K562 (cell line): ENCODE data around the gene SLAMF9. TPM values are rescaled to one million over a fixed set of nuclear protein-coding genes. Genes with fewer than 3 reads are reported as not detected.

ENCODE experiments used
- ATAC-seq: fragments of 200-7000 bp; cut with Tn5 transposase; 3 replicates; pipeline ENCODE4 v1.9.1; 2020; ENCODE audit warnings: moderate library complexity
- BruUV-seq: library from RNA; stranded (reverse); fragments of 400-500 nt; replicated peaks from 2 replicates; lab custom pipeline; 2021; lab: Mats Ljungman, UMichigan
- CTCF ChIA-PET: fragments of 300-600 bp; formaldehyde crosslinking; extraction: SDS; loops from one replicate; lab custom pipeline; 2021; ENCODE audit warnings: low intra/inter-chr PET ratio; lab: Yijun Ruan, JAX
- POLR2A ChIA-PET: fragments of 300-600, 350-650 bp; sonication (Branson Sonifier 250); formaldehyde crosslinking; extraction: SDS; loops from one replicate; lab custom pipeline; 2021; ENCODE audit warnings: antibody characterized with exemption, inconsistent platforms; lab: Yijun Ruan, JAX
- DNase-seq, 4 experiments: peaks; one replicate each; pipeline versions ENCODE4 v3.0.0 to v3.0.0-alpha.2; 2011 to 2018; ENCODE audit warnings: low spot score in 3 of 4, mixed read lengths in 3 of 4; ENCODE audit errors: extremely low read depth in 1 of 4
- FAIRE-seq: peaks from 2 replicates; lab custom pipeline; 2011; peaks lifted over from hg19 to GRCh38; lab: Jason Lieb, UNC
- H2AFZ ChIP-seq: 2 replicates; pipeline ENCODE4 v1.6.0; 2011; ENCODE audit warnings: low read depth, low read length, control low read depth, inconsistent platforms
- H3K27ac ChIP-seq: fragments of 200-600 bp; 3 replicates; pipeline ENCODE4 v1.8.0; 2011; ENCODE audit warnings: low read depth, mild to moderate bottlenecking, control low read depth, inconsistent platforms, low read length, moderate library complexity, mixed read lengths; ENCODE audit errors: extremely low read depth
- H3K27me3 ChIP-seq, 2 experiments: fragments of 300-600 bp in 1 of 2; 2 replicates in 1 of 2; 3 replicates in 1 of 2; pipeline versions ENCODE4 v1.6.0 to v1.8.0; 2011; ENCODE audit warnings: inconsistent platforms in 2 of 2, low read length in 2 of 2, mild to moderate bottlenecking in 1 of 2, mixed read lengths in 1 of 2, moderate library complexity in 1 of 2; ENCODE audit not compliant: control insufficient read depth in 2 of 2, insufficient read depth in 2 of 2
- H3K36me3 ChIP-seq: fragments of 300-600 bp; 3 replicates; pipeline ENCODE4 v1.8.0; 2011; ENCODE audit warnings: mild to moderate bottlenecking, low read length, inconsistent platforms; ENCODE audit not compliant: control insufficient read depth, insufficient read depth
- H3K4me1 ChIP-seq, 2 experiments: fragments of 200-600 bp in 1 of 2; replicated peaks in 1 of 2; 2 replicates in 1 of 2; 3 replicates in 1 of 2; pipeline versions ENCODE4 v1.5.1 to v1.8.0; 2011; ENCODE audit warnings: inconsistent platforms in 2 of 2, low read length in 2 of 2, mild to moderate bottlenecking in 1 of 2, mixed read lengths in 1 of 2, moderate library complexity in 1 of 2; ENCODE audit not compliant: control insufficient read depth in 2 of 2, insufficient read depth in 2 of 2
- H3K4me2 ChIP-seq: 2 replicates; pipeline ENCODE4 v1.6.1; 2011; ENCODE audit warnings: low read length, control low read depth, inconsistent platforms, mixed read lengths; ENCODE audit not compliant: insufficient read depth
- H3K4me3 ChIP-seq: fragments of 200-600 bp; sonication (generic), shearing (Covaris generic); 2 replicates; pipeline ENCODE4 v1.5.1; 2016; ENCODE audit warnings: control low read depth, inconsistent platforms
- H3K79me2 ChIP-seq: fragments of 200-600 bp; 3 replicates; pipeline ENCODE4 v1.8.0; 2011; ENCODE audit warnings: low read length, inconsistent platforms; ENCODE audit not compliant: control insufficient read depth, insufficient read depth
- H3K9ac ChIP-seq, 2 experiments: 2 replicates each; pipeline versions ENCODE4 v1.6.0 to v1.6.1; 2011; ENCODE audit warnings: low read depth in 2 of 2, low read length in 2 of 2, control low read depth in 1 of 2, inconsistent platforms in 1 of 2, mild to moderate bottlenecking in 1 of 2, mixed read lengths in 1 of 2; ENCODE audit not compliant: insufficient read depth in 1 of 2
- H3K9me1 ChIP-seq: one replicate; pipeline ENCODE4 v1.6.0; 2011; ENCODE audit warnings: inconsistent platforms, mild to moderate bottlenecking, low read length, moderate library complexity; ENCODE audit not compliant: control insufficient read depth, insufficient read depth
- H3K9me3 ChIP-seq: replicated peaks from 2 replicates; pipeline ENCODE4 v1.5.1; 2011; ENCODE audit warnings: low read depth, low read length, inconsistent platforms; ENCODE audit not compliant: control insufficient read depth, insufficient read depth
- H4K20me1 ChIP-seq: replicated peaks from 2 replicates; pipeline ENCODE4 v1.6.1; 2011; ENCODE audit warnings: low read length, inconsistent platforms, mixed read lengths; ENCODE audit not compliant: control insufficient read depth, insufficient read depth
- CBFA2T3 ChIP-seq: fragments of 450-650 bp; IDR thresholded peaks from 2 replicates; pipeline ENCODE4 v1.6.1; 2017
- FOXP4 ChIP-seq: sonication (generic); formaldehyde crosslinking; IDR thresholded peaks from 2 replicates; pipeline ENCODE4 v1.8.0; 2022; ENCODE audit warnings: mild to moderate bottlenecking, missing genetic modification reagents, borderline replicate concordance
- RFX7 ChIP-seq: fragments of 250-450 bp; sonication (Bioruptor Pico); IDR thresholded peaks from 2 replicates; pipeline ENCODE4 v1.5.1; 2021; ENCODE audit warnings: mild to moderate bottlenecking
- TAF9B ChIP-seq: fragments of 450-650 bp; IDR thresholded peaks from 2 replicates; pipeline ENCODE4 v1.6.1; 2018; ENCODE audit warnings: mild to moderate bottlenecking; ENCODE audit not compliant: partially characterized antibody
- TARDBP ChIP-seq: fragments of 450-650 bp; IDR thresholded peaks from 2 replicates; pipeline ENCODE4 v1.6.1; 2016
- ZNF253 ChIP-seq: fragments of 250-450 bp; sonication (Bioruptor Pico); conservative IDR thresholded peaks from 2 replicates; pipeline ENCODE4 v1.6.1; 2021; ENCODE audit warnings: mild to moderate bottlenecking
- ZNF324 ChIP-seq: fragments of 250-450 bp; sonication (Bioruptor Pico); IDR thresholded peaks from 2 replicates; pipeline ENCODE4 v1.4.0; 2020; ENCODE audit warnings: mild to moderate bottlenecking
- WGBS: fragments of 100-300 bp; shearing (Covaris generic); methylation state at CpG from one replicate; pipeline ENCODE4 v1.1.6; 2016; ENCODE audit warnings: low coverage, mixed read lengths; ENCODE audit not compliant: insufficient coverage; ENCODE audit errors: missing lambda C conversion rate; 5-methylcytosine and 5-hydroxymethylcytosine counted together
- in situ Hi-C: fragments of 300-500 bp; cut with MboI; formaldehyde crosslinking; loops from 4 replicates; pipeline ENCODE4 v1.15.0; 2018; ENCODE audit warnings: inconsistent platforms, mixed read lengths
- intact Hi-C: fragments of 100-400 bp; cut with micrococcal nuclease; formaldehyde crosslinking; loops from 2 replicates; pipeline ENCODE4 v1.14.2; 2022
- polyA plus RNA-seq, 8 experiments: library from polyadenylated mRNA; depleted of rRNA in 4 of 8; stranded (reverse) in 5 of 8; unstranded in 3 of 8; fragments of >200 nt; fragmentation: Nextera tagmentation in 2 of 8; fragmentation: Illumina TruSeq in 1 of 8; extraction: Ambion mirVana in 2 of 8; extraction: Trizol in 1 of 8; gene quantifications; 2 replicates each; pipeline versions ENCODE4 v1.2.1 to v1.2.3, GENCODE V29; 2011 to 2014; ENCODE audit warnings: inconsistent platforms in 1 of 8, missing spikeins in 1 of 8
- total RNA-seq, 7 experiments: library from RNA; depleted of rRNA in 6 of 7; stranded (reverse); fragments of >200 nt in 6 of 7; fragmentation: Illumina TruSeq in 2 of 7; extraction: Trizol in 2 of 7; gene quantifications; 2 replicates each; pipeline versions ENCODE4 v1.2.1 to v1.2.3, GENCODE V29; 2011 to 2021; ENCODE audit warnings: low replicate concordance in 1 of 7
- TF ChIP-seq, protein P1 (sequence below): fragments of 250-450 bp; sonication (Bioruptor Pico); IDR thresholded peaks from 2 replicates; pipeline ENCODE4 v1.8.0; 2022; ENCODE audit warnings: inconsistent platforms, mild to moderate bottlenecking, moderate library complexity, borderline replicate concordance
- TF ChIP-seq, protein P2 (sequence below): IDR thresholded peaks from 2 replicates; pipeline ENCODE4 v1.6.1; 2011; ENCODE audit warnings: borderline replicate concordance, low read depth, mild to moderate bottlenecking, moderate library complexity, low read length; ENCODE audit not compliant: insufficient read depth, poor library complexity, severe bottlenecking

SLAMF9 gene
- total and polyA plus RNA-seq, 9 of the 15 experiments (the other 6 are each of a cell fraction or from before 2014, with no cell fraction given): 0.13 to 0.21 TPM; not detected in 7

DNA sequence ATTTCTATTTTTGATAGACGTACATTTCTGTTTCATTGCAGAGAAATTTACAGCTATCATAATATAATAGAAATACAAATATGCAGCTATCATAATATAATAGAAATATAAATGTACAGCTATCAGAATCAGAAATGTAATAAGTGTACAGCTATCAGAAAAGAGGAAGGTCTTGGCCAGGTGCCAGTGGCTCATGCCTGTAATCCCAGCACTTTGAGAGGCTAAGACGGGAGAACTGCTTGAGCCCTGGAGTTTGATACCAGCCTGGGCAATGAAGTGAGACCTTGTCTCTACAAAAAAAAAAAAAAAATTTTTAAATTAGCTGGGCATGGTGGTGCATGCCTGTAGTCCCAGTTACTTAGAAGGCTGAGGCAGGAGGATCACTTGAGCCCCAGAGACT, 39.9 kb upstream of the SLAMF9 start:
- no peaks in the 10 kb centered on the region for H3K9me3 ChIP-seq
- no peaks in the 10 kb centered on the region for H4K20me1 ChIP-seq
- H3K4me1 ChIP-seq: no peaks in the 10 kb centered on the region
- TF ChIP-seq ZNF324 (CRISPR knock-in tag) (no peak), TAF9B (no peak), FOXP4 (CRISPR knock-in tag) (no peak), RFX7 (CRISPR knock-in tag) (no peak), ZNF253 (no peak), TARDBP (no peak), CBFA2T3 (no peak)
- TF ChIP-seq, protein P1, sequence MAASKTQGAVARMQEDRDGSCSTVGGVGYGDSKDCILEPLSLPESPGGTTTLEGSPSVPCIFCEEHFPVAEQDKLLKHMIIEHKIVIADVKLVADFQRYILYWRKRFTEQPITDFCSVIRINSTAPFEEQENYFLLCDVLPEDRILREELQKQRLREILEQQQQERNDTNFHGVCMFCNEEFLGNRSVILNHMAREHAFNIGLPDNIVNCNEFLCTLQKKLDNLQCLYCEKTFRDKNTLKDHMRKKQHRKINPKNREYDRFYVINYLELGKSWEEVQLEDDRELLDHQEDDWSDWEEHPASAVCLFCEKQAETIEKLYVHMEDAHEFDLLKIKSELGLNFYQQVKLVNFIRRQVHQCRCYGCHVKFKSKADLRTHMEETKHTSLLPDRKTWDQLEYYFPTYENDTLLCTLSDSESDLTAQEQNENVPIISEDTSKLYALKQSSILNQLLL (CRISPR knock-in tag): no peak
- TF ChIP-seq, protein P2, sequence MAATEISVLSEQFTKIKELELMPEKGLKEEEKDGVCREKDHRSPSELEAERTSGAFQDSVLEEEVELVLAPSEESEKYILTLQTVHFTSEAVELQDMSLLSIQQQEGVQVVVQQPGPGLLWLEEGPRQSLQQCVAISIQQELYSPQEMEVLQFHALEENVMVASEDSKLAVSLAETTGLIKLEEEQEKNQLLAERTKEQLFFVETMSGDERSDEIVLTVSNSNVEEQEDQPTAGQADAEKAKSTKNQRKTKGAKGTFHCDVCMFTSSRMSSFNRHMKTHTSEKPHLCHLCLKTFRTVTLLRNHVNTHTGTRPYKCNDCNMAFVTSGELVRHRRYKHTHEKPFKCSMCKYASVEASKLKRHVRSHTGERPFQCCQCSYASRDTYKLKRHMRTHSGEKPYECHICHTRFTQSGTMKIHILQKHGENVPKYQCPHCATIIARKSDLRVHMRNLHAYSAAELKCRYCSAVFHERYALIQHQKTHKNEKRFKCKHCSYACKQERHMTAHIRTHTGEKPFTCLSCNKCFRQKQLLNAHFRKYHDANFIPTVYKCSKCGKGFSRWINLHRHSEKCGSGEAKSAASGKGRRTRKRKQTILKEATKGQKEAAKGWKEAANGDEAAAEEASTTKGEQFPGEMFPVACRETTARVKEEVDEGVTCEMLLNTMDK: no peak
- no peak for ATAC-seq
- no peaks in the 10 kb centered on the region for H3K79me2 ChIP-seq
- H3K27me3 ChIP-seq: peaks cover 4 to 6% of the 10 kb centered on the region in 2 experiments; a peak in 4 of 5 replicates
- H3K9ac ChIP-seq: no peak overlapping the region
- H3K27ac ChIP-seq: no peak overlapping the region
- POLR2A ChIA-PET: no interaction called here
- CTCF ChIA-PET: interaction anchor here (0.6 kb wide), 1 partner anchor 833 kb away, joined by 4 read pairs; no protein-coding TSS in a partner anchor
- 0% methylated on average over 2 of the region's 2 CpGs for WGBS
- no peaks in the 10 kb centered on the region for H3K9me1 ChIP-seq
- in situ Hi-C loops: loop anchor here (25.0 kb wide), 1 partner anchor 807 kb away; no protein-coding TSS in a partner anchor
- no peak overlapping the region for H2AFZ ChIP-seq
- no TSS peak for BruUV-seq
- intact Hi-C loops: no loop called here
- H3K36me3 ChIP-seq: no peaks in the 10 kb centered on the region
- no peak overlapping the region for H3K4me2 ChIP-seq
- no peak for DNase-seq
- no peak overlapping the region for H3K4me3 ChIP-seq
- FAIRE-seq: no peak
